Heart right ventricle (tissue), 16 donors: ENCODE measurements around the gene KCP. TPM values are rescaled to one million over a fixed set of nuclear protein-coding genes. Genes with fewer than 3 reads are reported as not detected.

Experiments used
- ATAC-seq, 8 donors: fragments of 200-7000 bp; cut with Tn5 transposase; one replicate each; pipeline ENCODE4 v1.9.1; 2020; ENCODE audit warnings: mild to moderate bottlenecking in 8 of 8, moderate library complexity in 8 of 8, moderate number of reproducible peaks in 1 of 8
- DNase-seq, 2 donors: peaks; one replicate each; pipeline ENCODE4 v3.0.0-alpha.2; 2020
- H3K27ac ChIP-seq, 10 donors: fragments of 200-600 bp; sonication (generic) in 2 of 10; one replicate each; pipeline versions ENCODE4 v1.5.0 to v1.8.0; 2020 to 2022; ENCODE audit warnings: mild to moderate bottlenecking in 3 of 10
- H3K27me3 ChIP-seq, 7 donors: fragments of 200-600 bp; one replicate each; pipeline ENCODE4 v1.8.0; 2021 to 2022; ENCODE audit warnings: mild to moderate bottlenecking in 2 of 7
- H3K36me3 ChIP-seq, 9 donors: fragments of 200-600 bp; sonication (generic) in 1 of 9; one replicate each; pipeline versions ENCODE4 v1.5.0 to v1.8.0; 2020 to 2022; ENCODE audit warnings: mild to moderate bottlenecking in 2 of 9
- H3K4me1 ChIP-seq, 9 donors: fragments of 200-600 bp; sonication (generic) in 1 of 9; one replicate each; pipeline versions ENCODE4 v1.5.0 to v1.8.0; 2020 to 2022; ENCODE audit warnings: mild to moderate bottlenecking in 4 of 9
- H3K4me3 ChIP-seq, 10 donors: fragments of 200-600 bp; sonication (generic) in 2 of 10; one replicate each; pipeline versions ENCODE4 v1.5.0 to v1.8.0; 2020 to 2022; ENCODE audit warnings: mild to moderate bottlenecking in 7 of 10, moderate library complexity in 2 of 10
- H3K9me3 ChIP-seq, 11 donors: fragments of 200-600 bp in 10 of 11; sonication (generic) in 2 of 11; one replicate each; pipeline versions ENCODE4 v1.5.0 to v1.8.0; 2013 to 2022; ENCODE audit warnings: mild to moderate bottlenecking in 2 of 11, control low read depth in 1 of 11, moderate library complexity in 1 of 11
- WGBS, 2 donors: extraction: QIAGEN DNeasy Blood & Tissue Kit; methylation state at CpG; one replicate each; pipeline ENCODE4 v1.1.7; 2013; ENCODE audit warnings: inconsistent platforms in 1 of 2; 5-methylcytosine and 5-hydroxymethylcytosine counted together
- intact Hi-C, 10 donors: fragments of 100-400 bp; cut with DNase I; formaldehyde crosslinking; loops; one replicate each; pipeline versions ENCODE4 v1.11.1 to v1.14.2; 2022
- polyA plus RNA-seq, 2 donors: library from polyadenylated mRNA; stranded (reverse); fragments of 200-250 nt; gene quantifications; one replicate each; pipeline ENCODE4 v1.2.3, GENCODE V29; 2013
- total RNA-seq, 10 donors: library from RNA; stranded (reverse); fragmentation: NEBNext Ultra II Directional in 3 of 10; extraction: Animal tissue kit (Norgen Biotek cat#: 25700) in 3 of 10; gene quantifications; one replicate each; pipeline versions ENCODE4 v1.2.1 to v1.2.4, GENCODE V29; 2021 to 2023
- TF ChIP-seq, protein P1 (sequence below), 9 donors: fragments of 200-600 bp; sonication (generic) in 2 of 9; IDR thresholded peaks; one replicate each; pipeline versions ENCODE4 v1.5.0 to v1.8.0; 2021 to 2022; ENCODE audit warnings: antibody characterized with exemption in 9 of 9, mild to moderate bottlenecking in 5 of 9, moderate library complexity in 1 of 9
- donor health status: Arrhythmogenic right ventricular cardiomyopathy.
- donor health status: ischemic (EF 13 %, LVEDD 7.1; RV severe dilation, severe dysfunction).
- donor health status: healthy with polysubstance abuse.
- donor health status: DM: no; HTN: yes; CAD: no.
- donor health status: DM: no; HTN: no; CAD: no.
- donor health status: ischemic (EF 25% LVEDD 6.9; RV normal size, moderate dysfunction).
- donor health status: ischemic (EF 25% LVEDD 5.7; RV mildly dilated, moderate dysfunction).
- donor health status: healthy.
- donor health status: DM: yes; HTN: yes; CAD: no.
- donor health status: Ischemic cardiomyopathy.
- donor health status: ischemic (EF 35%, LVEDD 5.7; RV mildly dilated, moderate dysfunction).
- donor health status: nonischemic (EF 11% LVEDD 7.7; RV severe dilation, severe dysfunction).
- donor health status: DM: yes; HTN: yes; CAD: no.
- donor health status: PGD.
- donor health status: ischemic (EF 29% LVEDD 5.4; RV normal size, mild dysfunction).
- donor health status: nonischemic (EF 23%, LVEDD 6.1; RV moderate dilation, normal function).

KCP gene
- total and polyA plus RNA-seq, 12 donors: 0.09 to 0.44 (median 0.27) TPM

GRCh38 chr7:128891110-128891941 is 19.2 kb downstream of the KCP start:
- DNase-seq (no peak), ATAC-seq (peak in 4 of 8 donors; percentile 3 to 26 (median 11))
- Histone ChIP-seq H3K36me3 (no peaks in the 10 kb centered on the region), H3K27me3 (peaks cover 11 to 40% (median 13%) of the 10 kb centered on the region in 7 donors), H3K4me1 (peaks cover 0 to 5% (median 0%) of the 10 kb centered on the region in 9 donors), H3K9me3 (no peaks in the 10 kb centered on the region), H3K27ac (no peak overlapping the region), H3K4me3 (peak overlapping the region in 7 of 10 donors; percentile 5 to 39 (median 22))
- WGBS, 2 donors: 28 to 31% methylated on average over 37 to 41 of the region's 41 CpGs
- intact Hi-C loops: loop anchor here in 1 of 10 donors (10.0 kb wide), 1 partner anchor 227 kb away; no protein-coding TSS in a partner anchor
- TF ChIP-seq, protein P1, sequence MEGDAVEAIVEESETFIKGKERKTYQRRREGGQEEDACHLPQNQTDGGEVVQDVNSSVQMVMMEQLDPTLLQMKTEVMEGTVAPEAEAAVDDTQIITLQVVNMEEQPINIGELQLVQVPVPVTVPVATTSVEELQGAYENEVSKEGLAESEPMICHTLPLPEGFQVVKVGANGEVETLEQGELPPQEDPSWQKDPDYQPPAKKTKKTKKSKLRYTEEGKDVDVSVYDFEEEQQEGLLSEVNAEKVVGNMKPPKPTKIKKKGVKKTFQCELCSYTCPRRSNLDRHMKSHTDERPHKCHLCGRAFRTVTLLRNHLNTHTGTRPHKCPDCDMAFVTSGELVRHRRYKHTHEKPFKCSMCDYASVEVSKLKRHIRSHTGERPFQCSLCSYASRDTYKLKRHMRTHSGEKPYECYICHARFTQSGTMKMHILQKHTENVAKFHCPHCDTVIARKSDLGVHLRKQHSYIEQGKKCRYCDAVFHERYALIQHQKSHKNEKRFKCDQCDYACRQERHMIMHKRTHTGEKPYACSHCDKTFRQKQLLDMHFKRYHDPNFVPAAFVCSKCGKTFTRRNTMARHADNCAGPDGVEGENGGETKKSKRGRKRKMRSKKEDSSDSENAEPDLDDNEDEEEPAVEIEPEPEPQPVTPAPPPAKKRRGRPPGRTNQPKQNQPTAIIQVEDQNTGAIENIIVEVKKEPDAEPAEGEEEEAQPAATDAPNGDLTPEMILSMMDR (IDR thresholded peaks at IDR 0.05): no peak

DNA sequence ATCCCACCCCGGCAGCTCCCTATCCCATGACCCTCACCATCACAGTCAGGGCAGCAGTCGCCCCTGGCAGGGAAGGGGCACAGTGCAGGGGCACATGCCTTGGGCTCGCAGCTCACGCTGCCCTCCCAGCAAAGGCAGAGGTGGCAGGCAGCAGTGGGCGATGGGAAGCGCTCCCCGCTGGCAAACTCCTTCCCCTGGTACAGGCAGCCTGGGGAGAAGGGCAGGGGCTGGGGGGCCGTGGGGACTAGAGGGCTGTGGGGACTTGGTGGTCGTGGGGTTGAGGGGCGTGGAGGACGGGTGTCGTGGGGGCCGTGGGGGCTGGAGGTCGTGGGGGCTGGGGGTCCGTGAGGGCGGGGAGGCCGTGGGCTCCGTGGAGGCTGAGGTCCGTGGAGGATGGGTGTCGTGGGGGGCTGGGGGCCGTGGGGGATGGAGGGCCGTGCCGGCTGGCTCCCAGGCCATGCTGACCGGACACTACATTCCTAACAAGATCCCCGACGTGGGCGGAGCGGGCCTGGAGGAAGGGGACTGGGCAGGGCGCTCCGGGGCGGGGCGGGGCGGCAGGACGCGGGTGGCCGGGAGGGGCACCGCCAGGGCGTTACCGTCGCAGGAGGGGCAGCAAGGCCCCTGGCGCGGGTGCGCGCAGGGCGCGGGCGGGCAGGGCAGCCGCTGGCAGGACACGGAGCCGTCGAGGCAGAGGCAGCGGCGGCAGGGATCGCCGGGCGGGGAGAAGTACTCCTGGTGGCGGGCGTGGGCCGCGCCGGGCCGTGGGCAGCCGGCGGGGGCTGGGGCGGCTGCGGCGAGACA is 20.0 kb downstream of the KCP start:
- Histone ChIP-seq H3K4me1 (peaks cover 0 to 5% (median 0%) of the 10 kb centered on the region in 9 donors), H3K4me3 (peak overlapping the region in 7 of 10 donors; percentile 5 to 39 (median 22)), H3K36me3 (no peaks in the 10 kb centered on the region), H3K9me3 (no peaks in the 10 kb centered on the region), H3K27me3 (peaks cover 11 to 40% (median 13%) of the 10 kb centered on the region in 7 donors), H3K27ac (no peak overlapping the region)
- no peak for DNase-seq
- 24 to 26% methylated on average over 62 to 67 of the region's 67 CpGs for WGBS, 2 donors
- TF ChIP-seq, protein P1 (IDR thresholded peaks at IDR 0.05): no peak
- ATAC-seq: peak in 2 of 8 donors; percentile 31 to 38
- intact Hi-C loops: loop anchor here in 1 of 10 donors (10.0 kb wide), 1 partner anchor 226 kb away; no protein-coding TSS in a partner anchor

GRCh38 chr7:128889121-128889520 is 21.4 kb downstream of the KCP start:
- Histone ChIP-seq H3K4me3 (no peak overlapping the region), H3K36me3 (no peaks in the 10 kb centered on the region), H3K27ac (no peak overlapping the region), H3K4me1 (peaks cover 0 to 5% (median 0%) of the 10 kb centered on the region in 9 donors), H3K9me3 (no peaks in the 10 kb centered on the region), H3K27me3 (peaks cover 11 to 40% (median 13%) of the 10 kb centered on the region in 7 donors)
- DNase-seq (no peak), ATAC-seq (no peak)
- TF ChIP-seq, protein P1 (IDR thresholded peaks at IDR 0.05): no peak
- WGBS, 2 donors: 61 to 73% methylated on average over 8 of the region's 8 CpGs
- intact Hi-C loops: loop anchor here in 4 of 10 donors (5.0 to 10.0 kb wide), 4 partner anchors 94 to 417 kb away; partner anchors contain the start of gene CCDC136 (in 1 of the 4)

DNA sequence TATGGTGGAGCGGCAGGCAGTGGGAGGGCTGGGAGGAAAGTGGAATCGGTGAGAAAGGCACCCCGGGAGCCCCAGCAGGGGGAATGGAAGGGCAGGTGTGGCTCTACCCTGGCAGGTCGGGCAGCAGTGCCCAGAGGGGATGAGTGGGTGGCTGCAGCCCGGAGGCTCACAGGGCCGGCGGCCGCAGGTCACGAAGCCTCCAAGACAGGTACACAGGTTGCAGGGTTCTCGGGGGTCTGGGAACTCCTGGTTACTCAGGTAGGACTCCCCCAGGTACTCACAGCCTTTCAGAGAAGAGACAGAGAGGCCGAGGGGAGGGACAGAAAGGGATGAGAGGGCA is 21.8 kb downstream of the KCP start:
- Histone ChIP-seq H3K4me3 (no peak overlapping the region), H3K27me3 (peaks cover 11 to 40% (median 13%) of the 10 kb centered on the region in 7 donors), H3K36me3 (no peaks in the 10 kb centered on the region), H3K4me1 (peaks cover 0 to 7% (median 0%) of the 10 kb centered on the region in 9 donors), H3K9me3 (no peaks in the 10 kb centered on the region), H3K27ac (no peak overlapping the region)
- intact Hi-C loops: loop anchor here in 4 of 10 donors (5.0 to 10.0 kb wide), 4 partner anchors 94 to 416 kb away; partner anchors contain the start of gene CCDC136 (in 1 of the 4)
- DNase-seq (no peak), ATAC-seq (no peak)
- WGBS, 2 donors: 82 to 88% methylated on average over 10 to 11 of the region's 11 CpGs
- TF ChIP-seq, protein P1 (IDR thresholded peaks at IDR 0.05): no peak
